ENCODE data around the gene NSF.
"Not testable (repeated sequence)": the region's sequence is repeated elsewhere in the genome, so short reads cannot be mapped to it uniquely, and the experiment has no call there.

The NSF gene

GRCh38 chr17:46753776-46754175, 163.3 kb downstream of the NSF start:
- in situ Hi-C loops (cut with HindIII; ENCODE audit: low sequenced_read_pairs): no loop called here

GRCh38 chr17:46756081-46756735, 165.7 kb downstream of the NSF start:
- in situ Hi-C loops (cut with HindIII; ENCODE audit: low sequenced_read_pairs): no loop called here

- in situ Hi-C loops (cut with HindIII; ENCODE audit: low sequenced_read_pairs): no loop called here
Observed at GRCh38 chr17:46756861-46757260, 166.4 kb downstream of the NSF start.

GRCh38 chr17:46757588-46757987, 167.1 kb downstream of the NSF start:
- in situ Hi-C loops (cut with HindIII; ENCODE audit: low sequenced_read_pairs): not testable (repeated sequence)

- in situ Hi-C loops (cut with HindIII; ENCODE audit: low sequenced_read_pairs): no loop called here
Observed at GRCh38 chr17:46758614-46759013, 168.1 kb downstream of the NSF start.

DNA sequence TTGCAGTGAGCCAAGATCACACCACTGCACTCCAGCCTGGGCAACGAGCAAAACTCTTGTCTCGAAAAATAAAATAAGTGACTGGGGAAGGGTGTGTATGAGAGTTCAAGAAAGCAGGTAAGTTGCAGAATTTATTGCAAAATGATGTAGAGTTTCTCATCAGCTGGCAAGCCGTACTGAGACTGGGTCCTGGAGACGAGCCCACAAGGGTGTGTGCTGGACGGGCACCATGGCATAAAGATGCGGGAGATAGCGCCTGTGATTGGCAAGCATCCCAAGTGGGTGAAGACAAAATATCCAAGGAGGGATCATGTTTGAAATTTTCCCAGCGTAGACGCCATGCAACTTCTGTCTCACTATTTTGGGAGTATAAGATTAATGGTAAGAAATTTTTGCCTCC, 168.7 kb downstream of the NSF start:
- in situ Hi-C loops (cut with HindIII; ENCODE audit: low sequenced_read_pairs): no loop called here

GRCh38 chr17:46763416-46763815, 172.9 kb downstream of the NSF start:
- in situ Hi-C loops (cut with HindIII; ENCODE audit: low sequenced_read_pairs): no loop called here

DNA sequence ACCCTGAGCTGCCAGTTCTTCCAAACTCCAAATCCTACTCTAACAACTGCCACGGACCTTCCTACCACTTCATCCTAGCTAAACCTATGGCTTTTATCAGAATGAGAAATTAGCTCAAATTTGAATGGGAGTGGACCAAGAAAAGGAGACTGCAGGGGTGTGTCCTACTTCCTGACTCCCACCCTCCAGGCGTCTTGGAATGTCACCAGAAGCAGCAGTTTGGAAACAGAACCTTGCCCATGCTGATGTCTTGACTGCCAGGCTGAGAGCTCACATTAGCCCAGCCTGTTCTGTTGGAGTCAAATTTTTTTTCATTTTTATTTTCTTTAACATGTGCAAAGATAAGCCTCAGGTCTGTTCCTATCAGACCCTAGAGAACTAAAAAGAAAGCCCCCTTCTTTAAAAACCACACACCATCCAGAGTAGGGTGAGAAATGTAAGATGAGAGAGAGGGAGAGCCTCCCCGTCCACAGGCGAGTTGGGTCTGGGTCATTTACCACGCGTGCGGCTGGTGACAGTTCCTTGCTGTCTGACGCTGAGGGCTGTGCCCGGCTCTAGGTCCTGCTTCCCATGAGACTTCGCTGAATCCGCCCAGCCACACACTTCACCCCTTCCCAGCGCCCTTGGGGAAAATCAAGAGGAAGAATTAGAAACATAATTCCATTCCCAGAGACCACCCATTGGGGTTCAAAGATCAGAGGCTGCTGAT, 173.7 kb downstream of the NSF start:
- in situ Hi-C loops (cut with HindIII; ENCODE audit: low sequenced_read_pairs): no loop called here

DNA sequence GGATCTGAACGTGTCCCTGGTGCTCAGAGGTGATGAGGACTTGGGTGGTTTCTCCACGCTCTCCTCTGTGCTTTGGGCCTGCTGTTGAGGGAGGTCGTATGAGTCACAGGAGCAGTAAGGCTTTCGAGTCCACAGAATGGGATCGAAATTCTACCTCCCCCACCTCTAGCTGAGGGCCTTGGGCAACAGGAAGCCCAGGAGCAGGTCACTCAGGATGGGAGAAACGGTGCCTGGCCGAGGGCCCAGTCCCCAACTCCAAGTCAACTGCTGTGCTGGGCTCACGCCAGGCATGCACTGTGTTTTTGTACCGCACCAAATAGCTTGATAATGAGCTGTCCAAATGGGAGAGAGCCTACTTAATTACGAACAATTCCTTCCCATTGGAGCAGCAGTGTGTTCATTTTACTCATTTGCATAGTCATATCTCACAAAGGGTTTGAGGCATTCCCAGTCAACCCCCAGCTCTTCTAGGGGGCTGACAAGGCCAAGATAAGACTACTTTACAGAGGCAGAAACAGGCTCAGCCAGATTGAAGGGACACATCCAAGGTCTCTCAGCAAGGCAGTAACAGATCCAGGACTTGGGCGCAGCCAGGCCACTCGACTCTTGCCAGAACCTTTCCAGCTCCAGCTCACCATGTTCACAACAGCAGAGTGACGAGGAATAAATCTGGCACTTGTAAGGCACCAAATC, 174.4 kb downstream of the NSF start:
- in situ Hi-C loops (cut with HindIII; ENCODE audit: low sequenced_read_pairs): no loop called here

GRCh38 chr17:46765453-46765852, 175.0 kb downstream of the NSF start:
- in situ Hi-C loops (cut with HindIII; ENCODE audit: low sequenced_read_pairs): no loop called here

DNA sequence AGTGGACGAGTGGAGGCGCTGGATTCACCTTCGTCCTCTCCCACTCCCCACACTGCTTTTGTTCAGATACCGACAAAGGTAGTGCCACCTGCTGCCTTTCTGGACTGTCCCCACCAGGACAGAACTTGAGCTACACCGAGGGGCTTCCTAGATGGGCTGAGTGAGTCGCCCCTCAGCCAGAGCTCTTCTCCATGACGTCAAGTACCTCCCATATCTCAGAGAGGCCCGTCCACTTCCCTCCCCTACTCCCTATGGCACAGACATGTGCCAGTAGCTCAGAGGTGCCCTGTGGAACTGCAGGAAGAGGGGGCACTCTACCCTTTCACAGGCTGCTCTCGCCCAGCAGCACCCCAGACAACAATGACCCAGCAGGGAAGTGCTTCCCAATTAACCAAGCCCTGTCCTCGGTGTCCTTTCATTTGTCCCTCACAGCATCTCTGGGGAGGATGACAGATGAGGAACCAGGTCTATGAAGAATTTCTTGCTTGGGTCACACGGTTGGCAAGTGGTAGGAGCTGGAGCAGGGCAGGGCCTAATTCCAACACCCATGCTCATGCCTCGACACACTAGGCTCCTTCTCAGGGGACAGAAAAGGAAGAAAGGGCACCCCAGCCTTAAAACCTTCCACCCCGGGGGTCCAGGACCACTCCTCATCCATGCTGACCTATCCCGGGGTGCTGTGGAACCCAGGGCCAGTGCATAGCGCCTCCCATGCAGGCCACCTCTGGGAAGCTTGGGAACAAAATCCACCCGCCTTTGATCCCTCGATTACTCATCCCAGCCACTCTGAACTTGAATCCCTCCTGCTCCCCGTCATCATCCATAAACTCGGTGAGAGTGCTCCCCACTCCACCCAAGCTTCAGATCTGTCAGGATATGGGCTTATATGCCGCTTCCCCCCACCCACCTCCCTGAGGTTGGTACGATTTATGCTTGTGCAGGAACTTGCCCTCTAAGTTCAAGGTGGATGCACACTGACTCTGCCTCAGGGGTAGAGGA, 176.3 kb downstream of the NSF start:
- in situ Hi-C loops (cut with HindIII; ENCODE audit: low sequenced_read_pairs): no loop called here

- in situ Hi-C loops (cut with HindIII; ENCODE audit: low sequenced_read_pairs): no loop called here
Observed at GRCh38 chr17:46768540-46768870, 178.0 kb downstream of the NSF start.

DNA sequence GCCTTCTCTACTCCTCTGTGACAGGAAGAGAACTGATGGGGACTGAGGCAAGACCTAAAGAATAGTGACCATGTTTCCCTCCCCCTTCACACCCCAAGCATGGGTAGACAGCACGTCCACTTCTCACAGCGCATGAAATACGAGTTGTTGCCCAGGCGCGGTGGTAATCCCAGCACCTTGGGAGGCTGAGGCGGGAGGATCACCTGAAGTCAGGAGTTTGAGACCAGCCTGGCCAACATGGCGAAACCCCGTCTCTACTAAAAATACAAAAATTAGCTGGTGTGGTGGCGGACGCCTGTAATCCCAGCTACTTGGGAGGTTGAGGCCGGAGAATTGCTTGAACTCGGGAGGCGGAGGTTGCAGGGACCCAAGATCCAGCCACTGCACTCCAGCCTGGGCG, 178.4 kb downstream of the NSF start:
- in situ Hi-C loops (cut with HindIII; ENCODE audit: low sequenced_read_pairs): not testable (repeated sequence)

GRCh38 chr17:46769531-46770438, 179.3 kb downstream of the NSF start:
- in situ Hi-C loops (cut with HindIII; ENCODE audit: low sequenced_read_pairs): no loop called here

- in situ Hi-C loops (cut with HindIII; ENCODE audit: low sequenced_read_pairs): no loop called here
Observed at GRCh38 chr17:46770439-46770817, 180.0 kb downstream of the NSF start.

DNA sequence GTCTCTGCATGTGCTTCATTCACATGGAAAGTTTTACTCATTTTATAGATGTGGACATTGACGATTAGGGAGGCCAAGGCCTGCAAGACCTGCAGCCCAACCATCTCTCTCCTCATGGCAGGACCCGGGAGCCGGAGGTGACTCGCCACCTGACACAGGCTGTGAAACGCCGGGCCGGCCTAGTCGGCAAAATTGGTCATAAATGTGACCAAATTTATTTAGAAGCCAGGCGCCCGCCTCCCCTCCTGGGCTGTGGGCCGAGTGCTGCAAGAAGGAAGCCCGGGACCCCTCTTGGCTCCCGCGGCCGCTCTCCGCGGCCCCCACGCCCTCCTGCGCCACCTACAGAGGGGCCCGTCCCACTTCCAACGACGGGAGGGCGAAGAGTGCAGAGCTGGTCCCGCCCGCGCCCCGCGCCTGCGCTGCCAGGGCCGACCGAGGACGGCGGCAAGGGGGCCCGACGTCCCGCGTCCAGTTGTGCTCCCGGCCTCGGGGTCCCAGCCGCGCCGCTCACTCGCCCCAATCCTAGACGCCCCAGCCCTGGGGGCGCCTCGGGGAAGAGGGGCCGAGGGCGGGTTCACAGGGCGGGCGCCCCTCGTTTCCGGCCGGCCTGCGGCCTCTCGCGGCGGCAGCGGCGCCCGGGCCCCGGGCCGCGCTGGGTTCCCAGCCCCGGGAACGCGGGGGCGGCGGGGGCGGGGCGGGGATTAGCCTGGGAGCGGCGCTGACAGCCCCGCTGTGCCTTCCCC, 180.5 kb downstream of the NSF start:
- in situ Hi-C loops (cut with HindIII; ENCODE audit: low sequenced_read_pairs): no loop called here

- in situ Hi-C loops (cut with HindIII; ENCODE audit: low sequenced_read_pairs): no loop called here
Observed at GRCh38 chr17:46771561-46772474, 181.3 kb downstream of the NSF start.

DNA sequence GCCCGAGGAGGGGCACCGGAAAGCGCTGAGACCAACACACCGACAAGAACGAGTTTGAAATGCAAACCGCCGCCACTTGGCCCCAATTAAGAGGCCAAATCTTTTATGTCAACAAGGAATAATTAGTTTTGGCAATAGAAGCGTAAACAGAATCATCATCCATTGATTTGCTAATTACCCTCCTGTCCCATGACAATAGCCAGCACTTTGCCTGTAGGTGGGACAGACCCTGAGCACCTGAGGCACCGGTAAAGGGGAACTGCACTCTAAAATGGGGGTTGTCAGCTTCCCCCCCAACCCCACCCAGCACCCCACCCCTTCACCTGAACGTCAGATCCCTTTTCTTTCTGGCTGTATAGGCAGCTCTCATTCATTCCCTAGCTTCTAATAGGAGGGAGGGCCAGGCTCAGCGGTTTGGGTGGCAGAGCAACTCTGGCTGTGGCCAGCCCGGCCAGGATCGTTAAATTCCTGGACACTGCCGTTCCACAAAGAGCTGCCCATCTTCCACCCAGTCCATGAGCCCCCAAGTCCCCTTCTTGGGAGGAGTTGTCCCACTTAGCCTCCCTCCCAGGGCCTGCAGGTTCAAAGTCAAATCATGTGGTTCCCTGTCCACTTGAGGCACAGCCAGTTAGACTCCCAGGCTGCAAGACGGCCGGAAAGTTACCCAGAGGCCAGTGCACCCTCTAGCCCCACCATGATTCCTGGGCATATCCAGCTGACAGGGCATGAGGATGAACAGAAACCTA, 182.2 kb downstream of the NSF start:
- in situ Hi-C loops (cut with HindIII; ENCODE audit: low sequenced_read_pairs): no loop called here

All from DLD1 (cell line).